ENCODE results near the gene TIGD7. TPM values are rescaled to one million over a fixed set of nuclear protein-coding genes. Genes with fewer than 3 reads are reported as not detected.

TIGD7 gene
- total and polyA plus RNA-seq, 8 donors = 1.3 to 3.6 (median 2.4) TPM

DNA sequence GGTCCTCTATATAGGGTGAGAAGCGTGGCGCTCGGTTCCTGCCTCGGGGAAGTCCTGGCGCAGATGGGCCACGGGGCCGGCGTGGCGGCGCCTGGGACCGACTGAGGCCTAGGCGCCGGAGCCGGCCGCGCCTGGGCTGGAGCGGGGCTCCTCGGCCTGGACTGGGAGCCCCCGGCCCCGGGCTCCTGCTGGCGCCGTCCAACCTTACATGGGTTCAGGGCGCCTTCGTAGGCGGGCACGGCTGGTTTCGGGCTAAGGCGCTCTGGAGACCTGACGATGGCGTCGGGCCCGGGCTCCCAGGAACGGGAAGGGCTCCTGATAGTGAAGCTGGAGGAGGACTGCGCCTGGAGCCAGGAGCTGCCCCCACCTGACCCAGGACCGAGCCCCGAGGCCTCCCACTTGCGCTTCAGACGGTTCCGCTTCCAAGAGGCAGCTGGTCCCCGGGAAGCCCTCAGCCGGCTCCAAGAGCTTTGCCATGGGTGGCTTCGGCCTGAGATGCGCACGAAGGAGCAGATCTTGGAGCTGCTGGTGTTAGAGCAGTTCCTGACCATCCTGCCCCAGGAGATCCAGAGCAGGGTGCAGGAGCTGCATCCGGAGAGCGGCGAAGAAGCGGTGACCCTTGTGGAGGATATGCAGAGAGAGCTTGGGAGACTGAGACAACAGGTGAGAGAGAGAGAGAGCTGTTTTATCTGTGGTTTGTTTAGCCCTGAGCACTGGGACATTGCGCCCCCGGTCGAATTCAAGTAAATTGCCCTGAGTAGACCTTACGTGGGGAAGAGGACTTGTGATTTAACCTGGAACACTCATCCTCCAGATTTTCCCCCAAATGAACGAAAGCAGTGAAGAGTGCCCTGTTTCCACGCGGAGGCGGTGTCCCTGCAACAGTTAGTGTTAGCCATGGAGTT lies 21.4 kb downstream of the TIGD7 start:
- peaks cover 3 to 16% (median 5%) of the 10 kb centered on the region in 3 donors for H3K36me3 ChIP-seq
- H3K27me3 ChIP-seq = no peaks in the 10 kb centered on the region
- intact Hi-C loops (cut with DNase I) = no loop called here
- DNase-seq = peak in 3 of 6 donors; percentile 46 to 78 (median 64)
- H3K9me3 ChIP-seq = no peaks in the 10 kb centered on the region
- peak in 2 of 4 donors; percentile 0 to 29 for ATAC-seq
- TF ChIP-seq CTCF (IDR thresholded peaks at IDR 0.05) = no peak
- H3K4me3 ChIP-seq = peak overlapping the region; percentile 76 to 97 (median 88)
- FAIRE-seq = no peak
- 4 to 5% methylated on average over 54 to 56 of the region's 56 CpGs for WGBS, 2 donors
- H3K4me1 ChIP-seq = peaks cover 0 to 19% (median 9%) of the 10 kb centered on the region in 3 donors
- peak overlapping the region; percentile 98 to 100 (median 98) for H3K27ac ChIP-seq

GRCh38 chr16:3282730-3283542 lies 22.3 kb downstream of the TIGD7 start, which contains the start of gene ZNF263:
Gene ZNF263, plus strand, starts transcription at chr16:3283491. Its CDS starts 328 bp downstream, at chr16:3283819.
- Histone ChIP-seq H3K4me1 (peaks cover 0 to 19% (median 9%) of the 10 kb centered on the region in 3 donors), H3K4me3 (peak within 1 kb of the TSS; percentile 76 to 97 (median 88)), H3K27me3 (no peaks in the 10 kb centered on the region), H3K9me3 (no peaks in the 10 kb centered on the region), H3K27ac (peak within 1 kb of the TSS; percentile 98 to 100 (median 98)), H3K36me3 (peaks cover 0 to 10% (median 0%) of the 10 kb centered on the region in 3 donors)
- ATAC-seq (peak; percentile 93 to 98 (median 94)), DNase-seq (peak; percentile 92 to 97 (median 96)), FAIRE-seq (peak; percentile 92)
- TF ChIP-seq CTCF (IDR thresholded peaks at IDR 0.05) = no peak
- WGBS, 2 donors = 0% methylated on average over 67 to 72 of the region's 72 CpGs
- intact Hi-C loops (cut with DNase I) = no loop called here

GRCh38 chr16:3282103-3282729 lies 23.0 kb downstream of the TIGD7 start:
- Histone ChIP-seq H3K9me3 (no peaks in the 10 kb centered on the region), H3K27ac (peak overlapping the region; percentile 98 to 100 (median 98)), H3K27me3 (no peaks in the 10 kb centered on the region), H3K4me1 (peaks cover 0 to 19% (median 9%) of the 10 kb centered on the region in 3 donors), H3K4me3 (peak overlapping the region; percentile 76 to 97 (median 88)), H3K36me3 (peaks cover 0 to 10% (median 0%) of the 10 kb centered on the region in 3 donors)
- peak; percentile 30 to 51 (median 44) for ATAC-seq
- 10 to 13% methylated on average over 26 to 29 of the region's 29 CpGs for WGBS, 2 donors
- no peak for FAIRE-seq
- DNase-seq = no peak
- TF ChIP-seq CTCF (IDR thresholded peaks at IDR 0.05) = no peak
- intact Hi-C loops (cut with DNase I) = no loop called here

GRCh38 chr16:3281222-3281820 lies 23.9 kb downstream of the TIGD7 start:
- intact Hi-C loops (cut with DNase I) = no loop called here
- no peak for FAIRE-seq
- Histone ChIP-seq H3K9me3 (no peaks in the 10 kb centered on the region), H3K36me3 (peaks cover 0 to 5% (median 0%) of the 10 kb centered on the region in 3 donors), H3K27ac (no peak overlapping the region), H3K4me3 (no peak overlapping the region), H3K27me3 (no peaks in the 10 kb centered on the region), H3K4me1 (peaks cover 0 to 19% (median 9%) of the 10 kb centered on the region in 3 donors)
- ATAC-seq = no peak
- no peak for TF ChIP-seq CTCF (IDR thresholded peaks at IDR 0.05)
- WGBS, 2 donors = 46 to 47% methylated on average over 6 of the region's 6 CpGs
- DNase-seq = no peak

All from pancreas (tissue), 10 donors.